MM.1S (cell line): ENCODE results near the gene SNX2.

Experiments used
- EZH2phosphoT487 ChIP-seq: fragments of 300-600 bp; sonication (generic); IDR thresholded peaks from 2 replicates; pipeline ENCODE4 v1.6.1; 2018; ENCODE audit warnings: antibody characterized with exemption, low read length
- TF ChIP-seq, protein P1 (sequence below): fragments of 300-600 bp; sonication (generic); IDR thresholded peaks from 2 replicates; pipeline ENCODE4 v1.5.1; 2016; ENCODE audit warnings: antibody characterized with exemption, low read length, mixed read lengths

DNA sequence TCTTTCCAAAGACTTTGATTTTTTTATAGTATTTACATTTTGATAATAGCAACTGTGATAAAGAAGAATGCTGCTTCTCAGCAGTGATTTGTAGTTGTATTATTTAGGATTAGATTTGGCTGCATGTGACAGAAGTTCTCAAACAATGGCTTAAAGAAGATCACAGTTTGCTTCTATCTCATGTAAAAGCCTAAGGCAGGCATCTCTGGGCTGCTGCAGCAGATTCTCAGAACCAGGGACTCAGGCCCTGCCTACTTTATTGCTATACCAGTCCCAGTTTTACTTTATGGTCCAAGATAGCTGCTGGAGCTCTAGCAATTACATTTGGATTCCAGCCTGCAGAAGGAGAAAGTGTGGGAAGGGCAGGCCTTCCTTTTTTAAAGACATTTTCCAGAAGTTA lies 8.8 kb upstream of the SNX2 start:
- TF ChIP-seq, protein P1, sequence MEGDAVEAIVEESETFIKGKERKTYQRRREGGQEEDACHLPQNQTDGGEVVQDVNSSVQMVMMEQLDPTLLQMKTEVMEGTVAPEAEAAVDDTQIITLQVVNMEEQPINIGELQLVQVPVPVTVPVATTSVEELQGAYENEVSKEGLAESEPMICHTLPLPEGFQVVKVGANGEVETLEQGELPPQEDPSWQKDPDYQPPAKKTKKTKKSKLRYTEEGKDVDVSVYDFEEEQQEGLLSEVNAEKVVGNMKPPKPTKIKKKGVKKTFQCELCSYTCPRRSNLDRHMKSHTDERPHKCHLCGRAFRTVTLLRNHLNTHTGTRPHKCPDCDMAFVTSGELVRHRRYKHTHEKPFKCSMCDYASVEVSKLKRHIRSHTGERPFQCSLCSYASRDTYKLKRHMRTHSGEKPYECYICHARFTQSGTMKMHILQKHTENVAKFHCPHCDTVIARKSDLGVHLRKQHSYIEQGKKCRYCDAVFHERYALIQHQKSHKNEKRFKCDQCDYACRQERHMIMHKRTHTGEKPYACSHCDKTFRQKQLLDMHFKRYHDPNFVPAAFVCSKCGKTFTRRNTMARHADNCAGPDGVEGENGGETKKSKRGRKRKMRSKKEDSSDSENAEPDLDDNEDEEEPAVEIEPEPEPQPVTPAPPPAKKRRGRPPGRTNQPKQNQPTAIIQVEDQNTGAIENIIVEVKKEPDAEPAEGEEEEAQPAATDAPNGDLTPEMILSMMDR, result no peak
- no peak for TF ChIP-seq EZH2phosphoT487
